Measurements from ENCODE around the gene TM4SF1. TPM values are rescaled to one million over a fixed set of nuclear protein-coding genes. Genes with fewer than 3 reads are reported as not detected.
A peak's percentile ranks its signal among the peaks of the same experiment; 100 is the strongest.

The TM4SF1 gene
- total RNA-seq, 6 experiments from 2014 or later, result 6.5 to 80.1 (median 74.8) TPM

GRCh38 chr3:149356044-149356592, 21.3 kb downstream of the TM4SF1 start:
- TF ChIP-seq CTCF (IDR thresholded peaks at IDR 0.05), result no peak
- Mint-ChIP-seq H3K4me1 (ENCODE audit: low read depth) (peaks cover 51% of the 10 kb centered on the region), H3K9me3 (no peaks in the 10 kb centered on the region), H3K27ac (peak overlapping the region; percentile 3; the same call in 1 of the 2 replicates), H3K36me3 (ENCODE audit: low read depth) (no peaks in the 10 kb centered on the region), H3K4me3 (no peak overlapping the region), H3K27me3 (ENCODE audit: insufficient read depth) (no peaks in the 10 kb centered on the region)
- no peak for DNase-seq

- no peak for DNase-seq
- Mint-ChIP-seq H3K27ac (no peak overlapping the region; the same call in 1 of the 2 replicates), H3K9me3 (no peaks in the 10 kb centered on the region), H3K36me3 (ENCODE audit: low read depth) (no peaks in the 10 kb centered on the region), H3K4me3 (no peak overlapping the region), H3K4me1 (ENCODE audit: low read depth) (peaks cover 51% of the 10 kb centered on the region), H3K27me3 (ENCODE audit: insufficient read depth) (no peaks in the 10 kb centered on the region)
- TF ChIP-seq CTCF (IDR thresholded peaks at IDR 0.05), result no peak
Measured at GRCh38 chr3:149353581-149354184, 23.8 kb downstream of the TM4SF1 start.

- H3K36me3 Mint-ChIP-seq (ENCODE audit: low read depth), result no peaks in the 10 kb centered on the region
- H3K9me3 Mint-ChIP-seq, result no peaks in the 10 kb centered on the region
- peak; percentile 48 for DNase-seq
Measured at GRCh38 chr3:149352556-149352955, 24.9 kb downstream of the TM4SF1 start.

GRCh38 chr3:149343951-149344350, 33.5 kb downstream of the TM4SF1 start:
- DNase-seq, result no peak
- peak; percentile 61 for TF ChIP-seq CTCF (IDR thresholded peaks at IDR 0.05)
- Mint-ChIP-seq H3K9me3 (no peaks in the 10 kb centered on the region), H3K4me1 (ENCODE audit: low read depth) (peaks cover 55% of the 10 kb centered on the region), H3K27me3 (ENCODE audit: insufficient read depth) (no peaks in the 10 kb centered on the region; the same call in 1 of the 2 replicates), H3K27ac (no peak overlapping the region), H3K4me3 (no peak overlapping the region), H3K36me3 (ENCODE audit: low read depth) (0 out of 2 replicates have a peak, but pooled peaks cover 5% of the 10 kb centered on the region)

More at GRCh38 chr3:149352556-149352955, 24.9 kb downstream of the TM4SF1 start:
- Mint-ChIP-seq H3K27me3 (ENCODE audit: insufficient read depth) (no peaks in the 10 kb centered on the region), H3K4me1 (ENCODE audit: low read depth) (peaks cover 47% of the 10 kb centered on the region), H3K4me3 (no peak overlapping the region), H3K27ac (peak overlapping the region; percentile 71)
- TF ChIP-seq CTCF (IDR thresholded peaks at IDR 0.05), result peak; percentile 88

GRCh38 chr3:149342413-149343380, 34.8 kb downstream of the TM4SF1 start:
- Mint-ChIP-seq H3K9me3 (no peaks in the 10 kb centered on the region), H3K27ac (peak overlapping the region; percentile 90)
- no peak for TF ChIP-seq CTCF (IDR thresholded peaks at IDR 0.05)

More at GRCh38 chr3:149342413-149343380, 34.8 kb downstream of the TM4SF1 start:
- Mint-ChIP-seq H3K36me3 (ENCODE audit: low read depth) (peaks cover 5% of the 10 kb centered on the region; the same call in 1 of the 2 replicates), H3K27me3 (ENCODE audit: insufficient read depth) (no peaks in the 10 kb centered on the region; the same call in 1 of the 2 replicates), H3K4me1 (ENCODE audit: low read depth) (peaks cover 60% of the 10 kb centered on the region), H3K4me3 (peak overlapping the region; percentile 56)
- peak; percentile 87 for DNase-seq

All from HFFc6 (cell line).